SIG-M5 (cell line): ENCODE results near the gene FBXL14.
"Not testable (repeated sequence)": the region's sequence is repeated elsewhere in the genome, so short reads cannot be mapped to it uniquely, and the experiment has no call there.

ENCODE experiments used
- DNase-seq: peaks from one replicate; lab custom pipeline; 2025; lab: John Stamatoyannopoulos, UW

Gene FBXL14

DNA sequence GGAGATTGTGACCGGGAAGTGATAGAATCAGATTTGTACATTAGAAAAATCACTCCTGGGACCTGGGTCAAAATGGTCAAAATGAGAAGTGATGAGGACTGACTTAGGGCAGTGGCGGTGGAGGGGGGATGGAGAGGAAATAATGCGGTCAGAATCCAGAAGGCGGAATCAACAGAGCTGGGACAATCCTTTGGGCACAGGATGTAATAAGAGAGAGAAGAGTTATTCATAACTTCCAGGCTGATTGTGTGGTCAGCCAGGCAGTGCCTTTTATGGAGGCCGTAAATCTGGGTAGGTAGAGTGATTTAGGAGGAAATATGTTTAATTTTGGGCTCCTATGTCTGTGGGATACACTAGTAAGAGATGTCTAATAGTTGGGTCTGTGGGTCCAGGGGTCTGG, 21.6 kb downstream of the FBXL14 start:
- no peak for DNase-seq

- no peak for DNase-seq
Measured at GRCh38 chr12:1567852-1568251, 26.5 kb downstream of the FBXL14 start.

DNA sequence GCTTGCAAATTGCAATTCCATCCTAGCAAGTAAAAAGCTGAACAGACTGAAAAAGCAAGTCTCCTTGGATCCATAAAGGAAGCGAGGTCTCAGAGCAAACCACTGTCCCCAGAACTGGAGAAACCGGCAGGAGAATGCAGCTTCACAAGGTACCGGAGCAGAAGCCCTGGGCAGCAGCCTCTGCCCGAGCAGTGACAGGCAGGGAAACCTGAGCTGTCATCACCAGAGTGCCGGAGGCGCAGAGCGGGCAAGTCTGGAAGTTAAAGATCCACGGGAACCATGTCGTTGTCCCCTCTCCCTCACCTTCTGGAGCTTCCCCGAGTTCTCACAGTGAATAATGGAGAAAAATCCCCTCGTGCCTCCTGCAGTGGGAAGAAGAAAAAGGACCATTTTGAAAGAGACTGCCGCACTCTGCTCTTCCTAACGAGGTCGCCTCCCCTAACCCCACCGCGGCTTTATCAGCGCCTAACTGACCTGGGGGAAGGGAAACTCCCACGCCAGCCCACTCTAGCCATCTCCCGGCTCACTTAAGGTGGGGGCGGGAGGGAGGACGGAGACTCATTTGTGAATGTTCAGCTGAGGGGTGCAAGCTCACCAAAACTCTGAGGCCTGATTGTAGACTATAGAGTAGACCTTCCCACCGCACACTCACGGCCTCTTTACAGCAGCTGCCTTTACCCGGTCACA, 27.8 kb downstream of the FBXL14 start:
- DNase-seq = no peak

GRCh38 chr12:1565172-1565571, 29.2 kb downstream of the FBXL14 start:
- no peak for DNase-seq

- DNase-seq = no peak
Measured at GRCh38 chr12:1564067-1564466, 30.3 kb downstream of the FBXL14 start.

DNA sequence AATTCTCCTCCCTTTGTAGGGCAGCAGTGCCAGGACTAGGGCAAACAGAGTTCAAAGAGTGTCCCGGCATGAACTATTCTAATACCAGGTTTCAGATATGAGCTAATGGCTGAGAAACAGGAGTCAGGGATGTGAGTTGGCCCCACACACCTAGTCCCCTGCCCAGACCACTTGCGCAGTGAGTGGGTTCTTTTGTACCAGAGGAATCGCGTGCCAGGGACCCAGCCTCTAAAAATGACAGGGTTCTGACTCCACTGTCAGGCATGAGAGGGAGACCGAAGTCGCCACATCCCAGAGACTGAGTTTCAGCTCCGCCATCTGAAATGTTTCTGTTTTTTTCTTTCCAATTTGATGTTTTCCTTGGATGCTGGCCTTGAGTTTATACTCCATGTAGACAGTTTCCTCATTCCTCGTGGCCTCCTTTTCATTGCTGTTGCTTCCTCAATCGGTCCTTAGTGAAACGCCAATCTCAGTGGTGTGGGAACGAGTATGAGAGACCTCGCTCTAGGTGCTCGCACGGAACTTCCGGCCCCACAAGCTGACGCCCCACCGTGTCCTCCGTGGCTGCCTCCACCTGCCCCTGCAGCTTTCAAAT, 31.5 kb downstream of the FBXL14 start:
- DNase-seq = no peak

GRCh38 chr12:1560704-1561103, 33.7 kb downstream of the FBXL14 start:
- no peak for DNase-seq

GRCh38 chr12:1559676-1560091, 34.7 kb downstream of the FBXL14 start:
- DNase-seq = no peak

DNA sequence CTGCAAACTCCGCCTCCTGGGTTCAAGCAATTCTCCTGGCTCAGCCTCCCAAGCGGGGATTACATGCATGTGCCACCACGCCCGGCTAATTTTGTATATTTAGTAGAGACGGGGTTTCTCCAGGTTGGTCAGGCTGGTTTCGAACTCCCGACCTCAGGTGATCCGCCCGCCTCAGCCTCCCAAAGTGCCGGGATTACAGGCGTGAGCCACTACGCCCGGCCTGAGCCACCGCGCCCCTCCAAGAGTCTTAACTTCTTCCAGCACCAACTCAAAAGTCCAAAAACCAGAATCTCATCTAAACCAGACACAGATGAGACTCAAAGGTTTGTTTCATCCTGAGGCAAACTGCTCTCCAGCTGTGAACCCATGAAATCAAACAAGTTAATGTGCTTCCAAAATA, 36.3 kb downstream of the FBXL14 start:
- DNase-seq = not testable (repeated sequence)

DNA sequence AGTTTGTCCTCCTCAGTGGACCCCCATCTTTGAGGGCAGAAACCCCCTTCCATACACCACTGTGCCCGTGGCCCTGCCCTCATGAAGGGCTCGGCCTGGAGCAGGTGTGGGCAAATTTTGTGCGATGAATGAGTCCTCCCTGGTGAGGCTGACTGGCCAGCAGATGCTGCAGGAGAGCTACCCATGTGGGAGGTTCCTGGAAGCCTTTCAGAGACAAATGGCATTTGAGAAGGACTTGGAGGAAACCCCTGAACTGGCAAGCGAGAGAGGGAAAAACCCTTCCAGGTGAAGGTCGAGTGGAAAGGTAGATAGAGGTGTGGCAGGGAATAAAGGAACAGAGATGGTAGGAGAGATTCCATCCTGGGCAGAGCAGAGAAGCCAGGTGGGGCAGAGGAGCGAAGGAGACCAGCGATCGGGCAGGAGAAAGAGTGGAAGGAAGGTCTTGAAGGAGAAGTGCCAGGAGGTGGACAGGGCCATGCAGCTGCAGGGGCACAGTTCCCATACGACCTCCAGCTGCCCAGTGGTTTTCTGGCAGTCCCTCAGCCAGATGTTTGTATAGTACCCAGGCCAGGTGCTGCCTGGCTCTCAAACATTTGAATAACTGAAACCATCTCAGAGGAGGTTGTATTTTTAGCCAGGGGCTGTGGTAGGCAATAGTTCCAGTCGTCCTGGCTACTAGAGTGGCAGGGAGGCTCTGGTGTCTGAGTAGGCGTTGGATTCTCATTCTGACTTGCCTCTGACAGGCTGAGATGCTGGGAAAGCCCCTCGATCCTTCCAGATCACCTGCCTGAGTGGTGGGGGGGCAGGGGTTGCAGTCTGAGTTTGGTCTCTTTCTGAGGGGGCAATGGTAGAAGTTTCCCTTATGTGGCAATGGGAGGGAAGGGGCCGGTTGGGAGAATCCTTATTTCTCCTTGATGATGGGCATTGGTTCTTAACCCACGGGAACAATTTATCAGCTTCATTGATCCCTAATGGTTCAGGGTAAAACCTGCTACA, 40.1 kb downstream of the FBXL14 start:
- DNase-seq = no peak

DNA sequence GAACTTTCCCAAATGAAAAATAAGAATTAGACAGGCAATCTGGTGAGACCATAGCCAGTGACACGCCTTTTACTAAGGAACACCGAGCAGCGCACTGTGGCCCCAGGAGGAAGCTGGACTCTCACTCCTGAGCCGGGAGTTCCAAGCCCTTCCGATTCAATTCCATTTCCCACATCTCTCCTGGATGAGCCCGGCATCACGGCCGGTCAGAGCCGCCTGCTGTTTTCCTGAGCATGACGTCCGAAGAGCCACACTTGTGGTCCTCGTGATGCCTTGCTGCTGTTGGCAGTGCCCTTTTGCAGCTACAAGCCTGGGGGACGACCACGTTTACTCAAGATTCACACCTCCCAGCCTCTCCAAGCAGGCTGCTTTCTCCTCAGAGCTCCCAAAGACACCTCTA, 40.8 kb downstream of the FBXL14 start:
- DNase-seq = no peak

DNA sequence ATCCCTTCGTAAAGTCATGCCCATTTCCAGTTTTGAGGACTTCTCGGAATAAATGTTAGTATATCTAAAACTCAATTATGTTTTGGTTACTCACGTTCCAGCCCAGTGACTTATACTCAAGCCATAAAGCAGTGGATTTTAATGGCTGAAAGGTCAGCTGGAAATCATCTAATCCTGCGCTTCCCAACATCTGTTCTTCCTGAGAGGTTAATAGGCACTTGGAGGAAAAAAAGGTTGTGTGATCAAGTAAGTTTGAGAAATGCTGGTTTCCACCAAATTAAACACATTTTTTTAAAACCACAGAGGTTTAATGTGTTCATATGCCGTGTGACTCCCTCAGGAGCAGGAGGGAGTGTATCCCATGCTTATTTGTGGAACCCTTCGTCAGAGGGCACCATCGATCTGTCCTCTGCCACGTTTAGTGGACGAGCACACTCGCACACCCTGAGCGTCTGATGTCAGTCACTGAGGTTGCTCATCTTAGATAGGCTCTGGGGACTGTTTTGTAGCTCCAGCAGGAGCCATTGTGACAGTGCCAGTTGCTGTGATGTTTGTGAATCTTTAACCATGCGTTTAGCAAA, 41.4 kb downstream of the FBXL14 start:
- DNase-seq = no peak

- DNase-seq = no peak
Measured at GRCh38 chr12:1552171-1552570, 42.2 kb downstream of the FBXL14 start.

- DNase-seq = no peak
Measured at GRCh38 chr12:1551496-1551895, 42.9 kb downstream of the FBXL14 start.

- no peak for DNase-seq
Measured at GRCh38 chr12:1546931-1547640, 47.3 kb downstream of the FBXL14 start.

DNA sequence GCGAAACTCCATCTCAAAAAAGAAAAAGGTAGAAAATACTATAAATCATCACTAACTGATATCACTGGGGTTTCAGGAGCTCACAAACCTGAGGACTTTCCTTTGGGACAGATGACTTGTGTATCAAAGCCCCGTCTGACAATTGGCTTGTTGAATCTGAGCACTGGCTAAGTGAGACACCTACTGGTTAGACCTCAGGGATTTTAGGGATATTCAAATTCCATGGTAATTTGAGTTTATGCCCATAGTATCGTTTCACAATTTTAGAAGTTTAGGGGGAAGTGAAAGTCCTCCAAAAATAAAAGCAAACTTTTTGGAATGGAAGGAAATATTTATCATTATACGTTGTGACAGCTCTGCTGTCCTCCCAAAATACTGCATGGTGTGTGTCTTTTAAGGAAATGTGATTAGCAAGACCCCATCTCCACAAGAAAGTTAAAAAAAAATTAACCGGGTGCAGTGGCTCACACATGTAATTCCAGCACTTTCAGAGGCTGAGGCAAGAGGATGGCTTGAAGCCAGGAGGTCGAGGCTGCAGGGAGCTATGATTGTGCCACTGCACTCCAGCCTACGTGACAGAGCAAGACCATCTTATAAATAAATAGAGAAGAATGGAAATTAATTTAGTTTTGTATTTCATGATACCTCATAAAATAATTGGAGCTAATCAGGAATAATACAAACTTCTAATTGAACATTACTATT, 49.2 kb downstream of the FBXL14 start:
- DNase-seq = no peak

DNA sequence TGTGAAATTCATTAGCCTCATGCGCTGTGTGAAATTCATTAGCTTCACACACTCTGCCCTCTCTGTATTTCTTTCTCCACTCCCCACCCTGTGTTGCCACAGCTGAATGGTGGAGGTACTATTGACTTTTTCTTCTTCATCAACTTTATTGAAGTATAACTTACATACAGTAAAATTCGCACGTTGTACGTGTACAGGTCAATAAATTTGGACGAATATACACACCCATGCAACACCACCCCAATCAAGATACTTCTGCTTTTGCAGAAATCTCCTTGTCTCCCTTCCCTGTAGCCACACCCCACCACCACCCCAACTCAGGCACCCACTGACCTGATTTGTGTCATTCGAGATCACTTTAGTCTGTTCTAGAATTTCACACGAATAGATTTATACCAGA, 51.8 kb downstream of the FBXL14 start:
- DNase-seq = no peak

DNA sequence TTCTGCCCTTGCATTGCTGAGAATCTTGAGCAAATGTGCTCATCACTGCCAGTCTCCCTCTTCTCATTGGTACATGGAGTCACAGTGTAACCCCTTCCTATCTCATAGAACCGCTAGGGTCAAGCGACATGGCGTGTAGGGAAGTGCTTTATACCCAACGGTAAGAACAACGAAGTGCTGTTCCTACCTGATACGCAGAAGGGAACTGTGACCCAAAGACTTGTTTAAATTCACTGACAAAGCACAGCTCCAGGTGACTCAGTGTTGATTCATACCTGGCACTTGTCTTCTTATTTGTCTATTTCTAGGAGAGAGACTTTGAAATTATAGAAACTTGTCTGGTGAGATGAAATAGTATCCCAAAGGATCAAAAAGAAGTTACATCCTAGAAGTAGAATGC, 53.7 kb downstream of the FBXL14 start:
- DNase-seq = no peak

GRCh38 chr12:1539135-1539534, 55.2 kb downstream of the FBXL14 start:
- no peak for DNase-seq

DNA sequence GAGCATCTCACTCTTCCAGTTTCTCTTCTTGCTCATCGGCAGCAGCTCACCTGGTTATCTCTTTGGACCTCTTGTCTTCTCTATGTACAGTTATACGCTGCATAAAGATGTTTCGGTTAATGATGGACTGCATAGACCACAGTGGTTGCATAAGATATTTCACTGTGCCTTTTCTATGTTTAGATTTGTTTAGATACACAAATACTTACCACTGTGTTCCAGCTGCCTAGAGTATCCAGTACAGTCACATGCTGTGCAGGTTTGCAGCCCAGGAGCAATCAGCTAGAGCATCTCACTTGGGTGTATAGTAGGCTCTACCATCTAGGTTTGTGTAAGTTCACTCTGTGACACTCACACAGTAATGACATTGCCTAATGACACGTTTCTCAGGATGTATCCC, 57.6 kb downstream of the FBXL14 start:
- DNase-seq = no peak

DNA sequence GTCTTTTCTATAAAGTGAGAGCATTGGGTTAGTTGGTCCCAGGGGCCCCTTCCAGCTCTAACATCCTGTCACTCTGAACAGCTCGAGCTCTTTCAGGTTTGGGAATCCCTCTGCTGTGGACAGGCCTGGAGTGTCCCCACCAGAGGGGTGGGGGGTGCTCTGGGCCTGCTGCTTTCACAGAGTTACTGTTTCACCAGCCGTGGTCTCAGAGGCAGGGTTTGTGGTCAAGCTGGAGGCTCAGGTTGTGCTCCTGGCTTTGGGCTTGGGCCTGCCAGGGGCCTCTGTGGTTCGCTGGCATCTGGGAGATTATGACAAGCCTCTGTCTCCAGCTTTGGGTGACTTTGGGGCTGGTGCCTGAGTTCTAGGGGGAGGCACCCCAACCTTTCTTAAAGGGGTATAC, 59.6 kb downstream of the FBXL14 start:
- no peak for DNase-seq
